Progenitor cell of endocrine pancreas (in vitro differentiated cells): Measurements from ENCODE around the gene LIPE. TPM values are rescaled to one million over a fixed set of nuclear protein-coding genes. Genes with fewer than 3 reads are reported as not detected.
"Not testable (repeated sequence)": the region's sequence is repeated elsewhere in the genome, so short reads cannot be mapped to it uniquely, and the experiment has no call there.

Source experiments
- DNase-seq: peaks from one replicate; pipeline ENCODE4 v3.0.0; 2021; ENCODE audit warnings: low spot score; ENCODE audit not compliant: unreplicated experiment
- H3K27ac Mint-ChIP-seq: 2 replicates; pipeline ENCODE4 v1.8.0; 2021; ENCODE audit warnings: mild to moderate bottlenecking, moderate library complexity, mixed read lengths
- H3K27me3 Mint-ChIP-seq: 2 replicates; pipeline ENCODE4 v1.8.0; 2021; ENCODE audit warnings: mixed read lengths
- H3K36me3 Mint-ChIP-seq: 2 replicates; pipeline ENCODE4 v1.8.0; 2022; ENCODE audit warnings: mixed read lengths; ENCODE audit not compliant: insufficient read depth
- H3K4me1 Mint-ChIP-seq: 2 replicates; pipeline ENCODE4 v1.8.0; 2021; ENCODE audit warnings: low read depth, mixed read lengths
- H3K4me3 Mint-ChIP-seq: 2 replicates; pipeline ENCODE4 v1.8.0; 2021; ENCODE audit warnings: low read depth, mild to moderate bottlenecking, moderate library complexity, mixed read lengths
- H3K9me3 Mint-ChIP-seq: 2 replicates; pipeline ENCODE4 v1.8.0; 2021; ENCODE audit warnings: low read depth, mixed read lengths
- CTCF ChIP-seq: fragments of 200-600 bp; sonication (generic); IDR thresholded peaks from one replicate; pipeline ENCODE4 v1.5.0; 2021; ENCODE audit warnings: antibody characterized with exemption, mild to moderate bottlenecking; ENCODE audit not compliant: unreplicated experiment
- total RNA-seq: library from RNA; stranded (reverse); gene quantifications from 2 replicates; pipeline ENCODE4 v1.2.1, GENCODE V29; 2021

The LIPE gene
- total RNA-seq, 1 donor from 2014 or later: 13.4 TPM

- TF ChIP-seq CTCF: no peak
- Mint-ChIP-seq H3K4me3 (no peak overlapping the region), H3K36me3 (peaks cover 2% of the 10 kb centered on the region), H3K27me3 (peaks cover 5% of the 10 kb centered on the region), H3K27ac (peak overlapping the region; percentile 87), H3K9me3 (no peaks in the 10 kb centered on the region), H3K4me1 (peaks cover 16% of the 10 kb centered on the region)
- DNase-seq: no peak
These were observed 28.5 kb upstream of the LIPE start for GRCh38 chr19:42455621-42456081.

GRCh38 chr19:42455086-42455485, 27.9 kb upstream of the LIPE start:
- peak overlapping the region; percentile 6 for H3K27ac Mint-ChIP-seq
- no peaks in the 10 kb centered on the region for H3K9me3 Mint-ChIP-seq
- TF ChIP-seq CTCF: no peak
- H3K4me3 Mint-ChIP-seq: no peak overlapping the region
- H3K36me3 Mint-ChIP-seq: peaks cover 2% of the 10 kb centered on the region
- DNase-seq: no peak
- peaks cover 5% of the 10 kb centered on the region for H3K27me3 Mint-ChIP-seq
- peaks cover 14% of the 10 kb centered on the region for H3K4me1 Mint-ChIP-seq

- peaks cover 5% of the 10 kb centered on the region for H3K27me3 Mint-ChIP-seq
- TF ChIP-seq CTCF: no peak
- H3K27ac Mint-ChIP-seq: no peak overlapping the region
- H3K36me3 Mint-ChIP-seq: no peaks in the 10 kb centered on the region
- no peak overlapping the region for H3K4me3 Mint-ChIP-seq
- peaks cover 12% of the 10 kb centered on the region for H3K4me1 Mint-ChIP-seq
- no peaks in the 10 kb centered on the region for H3K9me3 Mint-ChIP-seq
- no peak for DNase-seq
These were observed 25.4 kb upstream of the LIPE start for GRCh38 chr19:42452590-42452989.

- H3K27ac Mint-ChIP-seq: no peak overlapping the region
- H3K27me3 Mint-ChIP-seq: peaks cover 5% of the 10 kb centered on the region
- TF ChIP-seq CTCF: peak; percentile 88
- no peak overlapping the region for H3K4me3 Mint-ChIP-seq
- peaks cover 8% of the 10 kb centered on the region for H3K4me1 Mint-ChIP-seq
- no peaks in the 10 kb centered on the region for H3K36me3 Mint-ChIP-seq
- no peaks in the 10 kb centered on the region for H3K9me3 Mint-ChIP-seq
- DNase-seq: peak; percentile 39
These were observed 23.2 kb upstream of the LIPE start for GRCh38 chr19:42450314-42450934.

GRCh38 chr19:42448306-42448705, 21.1 kb upstream of the LIPE start:
- not testable (repeated sequence) for H3K9me3 Mint-ChIP-seq, H3K27me3 Mint-ChIP-seq, H3K27ac Mint-ChIP-seq, DNase-seq, H3K4me3 Mint-ChIP-seq, H3K36me3 Mint-ChIP-seq
- H3K4me1 Mint-ChIP-seq: peaks cover 22% of the 10 kb centered on the region

- Mint-ChIP-seq H3K27me3 (no peaks in the 10 kb centered on the region), H3K36me3 (no peaks in the 10 kb centered on the region), H3K27ac (no peak overlapping the region), H3K4me3 (no peak overlapping the region), H3K4me1 (peaks cover 41% of the 10 kb centered on the region), H3K9me3 (no peaks in the 10 kb centered on the region)
- no peak for TF ChIP-seq CTCF
- DNase-seq: no peak
These were observed 18.8 kb upstream of the LIPE start for GRCh38 chr19:42445948-42446347.
